ENCODE results near the gene LIX1L. TPM values are rescaled to one million over a fixed set of nuclear protein-coding genes. Genes with fewer than 3 reads are reported as not detected.

LIX1L gene
- total RNA-seq = 54.9 and 55.6 TPM in 2 replicates
- polyA plus RNA-seq = 48.4 and 56.4 TPM in 2 replicates
- 50.1 and 53.0 TPM in 2 replicates for polyA plus RNA-seq (2011; cell fraction: cytosol; rRNA removed)
- 19.2 and 23.4 TPM in 2 replicates for polyA plus RNA-seq (2011; cell fraction: nucleus; rRNA removed)
- 17.1 and 20.3 TPM in 2 replicates for polyA plus RNA-seq (2012)
- 47.6 and 49.9 TPM in 2 replicates for polyA minus RNA-seq
- 21.5 TPM for polyA minus RNA-seq (2011; cell fraction: cytosol; rRNA and poly(A)+ RNA removed)
- 10.5 and 13.3 TPM in 2 replicates for polyA minus RNA-seq (2011; cell fraction: nucleus; rRNA and poly(A)+ RNA removed)
- Bru-seq, nascent RNA = percentile 79 among the genes with signal in this experiment
- percentile 96 among the genes with signal in this experiment for BruChase-seq, experiment 1, labeled RNA remaining after a 6-hour chase
- BruChase-seq, experiment 2, labeled RNA remaining after a 2-hour chase = percentile 88 among the genes with signal in this experiment
- long read RNA-seq, transcript LIX1L-201 (6 exons, 3,975 nt) = major isoform, 21 of 42 reads
- long read RNA-seq, partial matches to known transcripts = 4 of 42 reads
- long read RNA-seq, other reads (novel, unspliced or antisense) = 17 of 42 reads

DNA sequence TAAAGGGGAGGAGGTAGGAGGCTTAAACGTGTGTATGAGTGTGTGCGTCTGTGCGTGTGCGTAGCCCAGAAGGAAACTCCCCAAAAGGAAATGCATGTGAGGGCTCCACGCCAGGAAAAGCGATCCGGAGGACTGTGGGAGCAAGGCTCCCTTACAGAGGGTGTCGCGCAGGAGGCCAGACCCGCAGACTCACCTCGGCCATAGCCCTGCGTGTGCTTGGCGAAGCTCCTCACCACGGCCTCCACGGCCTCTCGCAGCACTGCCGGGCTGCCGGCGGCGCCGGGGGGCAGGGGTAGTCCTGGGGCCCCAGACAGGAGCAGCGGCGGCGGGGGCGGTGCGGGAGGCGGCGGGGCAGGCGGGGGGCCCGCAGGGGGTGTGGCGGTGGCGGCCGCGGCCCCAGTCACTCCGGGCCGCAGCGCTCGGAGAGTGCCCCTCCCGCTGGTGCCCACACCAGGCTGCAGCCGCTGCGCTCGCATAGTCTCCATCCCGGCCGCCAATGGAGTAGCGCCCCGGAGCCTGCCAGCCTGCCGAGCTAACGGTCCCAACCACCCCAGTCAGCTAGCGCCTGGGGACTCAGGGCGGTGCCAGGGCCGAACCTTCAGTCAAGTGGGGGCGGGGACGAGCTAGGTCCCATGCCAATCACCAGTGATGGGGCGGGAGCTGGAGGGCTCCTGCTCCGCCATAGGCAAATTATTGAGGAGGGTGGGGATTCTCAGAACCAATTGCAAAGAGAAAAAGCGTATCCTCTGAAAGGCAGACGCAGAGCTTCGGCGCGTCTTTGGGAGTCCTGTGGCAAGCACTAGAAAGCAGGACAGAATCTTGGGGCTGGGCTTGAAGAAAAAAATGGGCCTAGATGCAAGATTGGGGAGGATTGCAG, at the start of gene LIX1L:
TSS of gene LIX1L (minus strand) at position 575 of the 877 bp plus-strand sequence. CDS start at position 485, 90 bp downstream.
- intact Hi-C loops (cut with micrococcal nuclease) = loop anchor here (1.0 to 5.0 kb wide), 4 partner anchors 30 to 98 kb away; partner anchors contain the start of genes PEX11B, PIAS3 and RBM8A
- CTCF ChIA-PET = interaction anchor here (0.7 to 2.7 kb wide), 12 partner anchors 8 to 111 kb away, joined by 3 to 22 read pairs (median 6); partner anchors contain the start of genes NUDT17, PEX11B, RBM8A and TXNIP
- peak; percentile 97 for DNase-seq (ENCODE audit: low read depth, low spot score)
- no peak for TF ChIP-seq FOS (IDR thresholded peaks at IDR 0.05; ENCODE audit: borderline replicate concordance, insufficient read depth, low read length)
- TF ChIP-seq, protein P1, sequence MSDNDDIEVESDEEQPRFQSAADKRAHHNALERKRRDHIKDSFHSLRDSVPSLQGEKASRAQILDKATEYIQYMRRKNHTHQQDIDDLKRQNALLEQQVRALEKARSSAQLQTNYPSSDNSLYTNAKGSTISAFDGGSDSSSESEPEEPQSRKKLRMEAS (IDR thresholded peaks at IDR 0.05; ENCODE audit: insufficient read depth, insufficient read length) = no peak
- TF ChIP-seq MYC (IDR thresholded peaks at IDR 0.05; ENCODE audit: low read depth, low read length) = peak; percentile 56
- TF ChIP-seq, protein P2, sequence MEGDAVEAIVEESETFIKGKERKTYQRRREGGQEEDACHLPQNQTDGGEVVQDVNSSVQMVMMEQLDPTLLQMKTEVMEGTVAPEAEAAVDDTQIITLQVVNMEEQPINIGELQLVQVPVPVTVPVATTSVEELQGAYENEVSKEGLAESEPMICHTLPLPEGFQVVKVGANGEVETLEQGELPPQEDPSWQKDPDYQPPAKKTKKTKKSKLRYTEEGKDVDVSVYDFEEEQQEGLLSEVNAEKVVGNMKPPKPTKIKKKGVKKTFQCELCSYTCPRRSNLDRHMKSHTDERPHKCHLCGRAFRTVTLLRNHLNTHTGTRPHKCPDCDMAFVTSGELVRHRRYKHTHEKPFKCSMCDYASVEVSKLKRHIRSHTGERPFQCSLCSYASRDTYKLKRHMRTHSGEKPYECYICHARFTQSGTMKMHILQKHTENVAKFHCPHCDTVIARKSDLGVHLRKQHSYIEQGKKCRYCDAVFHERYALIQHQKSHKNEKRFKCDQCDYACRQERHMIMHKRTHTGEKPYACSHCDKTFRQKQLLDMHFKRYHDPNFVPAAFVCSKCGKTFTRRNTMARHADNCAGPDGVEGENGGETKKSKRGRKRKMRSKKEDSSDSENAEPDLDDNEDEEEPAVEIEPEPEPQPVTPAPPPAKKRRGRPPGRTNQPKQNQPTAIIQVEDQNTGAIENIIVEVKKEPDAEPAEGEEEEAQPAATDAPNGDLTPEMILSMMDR (IDR thresholded peaks at IDR 0.05; ENCODE audit: extremely low read depth in 1 of 2, insufficient read depth in 1 of 2, low read depth in 1 of 2, low read length in 2 of 2) = no peak
- peak; percentile 92 for TF ChIP-seq POLR2AphosphoS5 (IDR thresholded peaks at IDR 0.05; ENCODE audit: insufficient read depth, low read depth, low read length)
- TF ChIP-seq POLR2A (IDR thresholded peaks at IDR 0.05; ENCODE audit: low read depth, low read length) = peak; percentile 98
- TF ChIP-seq GATA2 (IDR thresholded peaks at IDR 0.05; ENCODE audit: insufficient read depth, insufficient read length, low read depth, low read length) = no peak
- no peak for TF ChIP-seq JUN (IDR thresholded peaks at IDR 0.05; ENCODE audit: borderline replicate concordance, insufficient read depth, insufficient read length, low read depth)
- no peak for TF ChIP-seq EZH2 (IDR thresholded peaks at IDR 0.05; ENCODE audit: borderline replicate concordance, low read depth, low read length, severe bottlenecking)
- no TSS peak for BruUV-seq (replicated peaks)
- Histone ChIP-seq H3K36me3 (ENCODE audit: control insufficient read depth in 2 of 2, extremely low read depth in 1 of 2, insufficient read depth in 2 of 2, low read length in 2 of 2) (no peaks in the 10 kb centered on the region), H2AFZ (ENCODE audit: low read depth, low read length) (peak within 1 kb of the TSS; percentile 78), H3K4me1 (ENCODE audit: control insufficient read depth, extremely low read depth, insufficient read depth, low read length) (peaks cover 50% of the 10 kb centered on the region), H4K20me1 (replicated peaks; ENCODE audit: control insufficient read depth, extremely low read depth, insufficient read depth, low read length) (no peaks in the 10 kb centered on the region), H3K79me2 (ENCODE audit: control insufficient read depth, insufficient read depth, low read length) (peaks cover 45% of the 10 kb centered on the region), H3K27me3 (ENCODE audit: control insufficient read depth in 2 of 2, insufficient read depth in 2 of 2, low read length in 2 of 2) (no peaks in the 10 kb centered on the region), H3K9ac (replicated peaks; ENCODE audit: extremely low read depth, insufficient read depth, low read length) (peak within 1 kb of the TSS; percentile 86), H3K4me3 (replicated peaks in 1 of 3; ENCODE audit: insufficient read depth in 1 of 3, low read depth in 1 of 3, low read length in 3 of 3) (peak within 1 kb of the TSS; percentile 71 to 87 (median 74)), H3K27ac (ENCODE audit: insufficient read depth, low read depth, low read length) (peak within 1 kb of the TSS; percentile 96), H3K9me3 (replicated peaks; ENCODE audit: control insufficient read depth, insufficient read depth, low read length) (no peaks in the 10 kb centered on the region), H3K9me1 (replicated peaks; ENCODE audit: control insufficient read depth, extremely low read depth, insufficient read depth, low read length) (no peaks in the 10 kb centered on the region), H3K4me2 (ENCODE audit: insufficient read depth, low read length) (peak within 1 kb of the TSS; percentile 94)
- FAIRE-seq = peak; percentile 92
- POLR2A ChIA-PET = interaction anchor here (1.0 to 2.0 kb wide), 5 partner anchors 22 to 99 kb away, joined by 3 to 11 read pairs (median 3); partner anchors contain the start of genes PEX11B, PIAS3 and RBM8A
- dilution Hi-C loops (cut with MboI; ENCODE audit: extremely low pct_ligation_motif_present, low sequenced_read_pairs) = no loop called here
